ENCODE data around the gene TLN1. TPM values are rescaled to one million over a fixed set of nuclear protein-coding genes. Genes with fewer than 3 reads are reported as not detected.

Gene TLN1
- total and polyA plus RNA-seq, 2 of the 4 experiments (the other 2 are of a cell fraction): 228 to 346 TPM

- ChIA-PET POLR2A (ENCODE audit: unreplicated experiment) (interaction anchor here (0.6 to 1.6 kb wide), 3 partner anchors 8 to 44 kb away, joined by 3 read pairs; no protein-coding TSS in a partner anchor), CTCF (interaction anchor here (1.4 kb wide), 1 partner anchor 13 kb away, joined by 7 read pairs; no protein-coding TSS in a partner anchor)
- peaks cover 84% of the 10 kb centered on the region for H4K20me1 ChIP-seq (ENCODE audit: insufficient read depth, low read length)
- TF ChIP-seq MAFK (IDR thresholded peaks at IDR 0.05; ENCODE audit: low read depth, low read length) (no peak), MAZ (IDR thresholded peaks at IDR 0.05; ENCODE audit: borderline replicate concordance, low read depth, low read length) (no peak), SMC3 (IDR thresholded peaks at IDR 0.05; ENCODE audit: low read depth, low read length) (no peak), CHD1 (IDR thresholded peaks at IDR 0.05; ENCODE audit: low read depth, low read length) (no peak), CEBPB (IDR thresholded peaks at IDR 0.05; ENCODE audit: low read depth, low read length) (no peak), NFE2L2 (IDR thresholded peaks at IDR 0.05; ENCODE audit: low read depth, low read length) (no peak), ELK1 (IDR thresholded peaks at IDR 0.05; ENCODE audit: borderline replicate concordance, low read depth, low read length) (no peak), RAD21 (IDR thresholded peaks at IDR 0.05; ENCODE audit: low read length) (no peak), MXI1 (IDR thresholded peaks at IDR 0.05; ENCODE audit: borderline replicate concordance, low read depth, low read length) (no peak), CTCF (conservative IDR thresholded peaks at IDR 0.05; ENCODE audit: low read depth, low read length) (no peak), USF2 (IDR thresholded peaks at IDR 0.05; ENCODE audit: low read depth, low read length) (no peak)
- peak overlapping the region; percentile 44 for H2BK5ac ChIP-seq (ENCODE audit: low read depth, low read length, poor library complexity, severe bottlenecking)
- H3K27ac ChIP-seq (ENCODE audit: insufficient read depth, low read length): 0 out of 2 replicates have a peak overlapping the region, but pooled peaks have one; percentile 33
- H3K9me1 ChIP-seq (ENCODE audit: insufficient read depth, low read length): peaks cover 59% of the 10 kb centered on the region
- H2AK9ac ChIP-seq (replicated peaks; ENCODE audit: low read depth, low read length, poor library complexity): no peak overlapping the region
- H3K4me1 ChIP-seq (ENCODE audit: control insufficient read depth, insufficient read depth, low read length): peaks cover 61% of the 10 kb centered on the region
- no TSS peak for BruUV-seq (replicated peaks)
- dilution Hi-C loops (cut with HindIII; ENCODE audit: low sequenced_read_pairs, unreplicated experiment) (no loop called here), in situ Hi-C loops (cut with MboI; ENCODE audit: low sequenced_read_pairs) (no loop called here), intact Hi-C loops (cut with micrococcal nuclease) (loop anchor here (10.0 kb wide), 1 partner anchor 79 kb away; the partner anchor contains the start of gene TESK1)
- no peak overlapping the region for H2BK15ac ChIP-seq (ENCODE audit: low read depth, low read length)
- H3K9ac ChIP-seq (ENCODE audit: low read depth, low read length): peak overlapping the region; percentile 36; the same call in 1 of the 2 replicates
- no peak for ATAC-seq (ENCODE audit: low read depth)
- H3K4ac ChIP-seq (ENCODE audit: low read depth, low read length): no peak overlapping the region
- H3K9me3 ChIP-seq (ENCODE audit: control insufficient read depth, insufficient read depth, low read length): no peaks in the 10 kb centered on the region
- no peak overlapping the region for H3K56ac ChIP-seq (ENCODE audit: extremely low read depth, insufficient read depth, low read length)
- H4K5ac ChIP-seq (ENCODE audit: low read depth, low read length): no peak overlapping the region
- WGBS, 2 experiments (ENCODE audit: extremely low coverage in 2 of 2, insufficient read length in 1 of 2): no CpG with 5 or more reads among the region's 2 CpGs
- no peak overlapping the region for H3K4me3 ChIP-seq (ENCODE audit: insufficient read depth, low read depth, low read length)
- H3K14ac ChIP-seq (replicated peaks; ENCODE audit: low read depth, low read length): no peak overlapping the region; the same call in 1 of the 2 replicates
- no peak overlapping the region for H2AK5ac ChIP-seq (ENCODE audit: low read depth, low read length)
- peak overlapping the region; percentile 10; the same call in 1 of the 2 replicates for H3K4me2 ChIP-seq (ENCODE audit: low read depth, low read length)
- H3K23ac ChIP-seq (ENCODE audit: low read depth, low read length): peak overlapping the region; percentile 10; the same call in 1 of the 2 replicates
- no peak overlapping the region for H2BK120ac ChIP-seq (ENCODE audit: low read depth, low read length)
- no peak overlapping the region for H4K8ac ChIP-seq (ENCODE audit: low read depth in 2 of 2, low read length in 2 of 2)
- no peaks in the 10 kb centered on the region for H3K27me3 ChIP-seq (ENCODE audit: control insufficient read depth, insufficient read depth, low read length)
- H2AFZ ChIP-seq (replicated peaks; ENCODE audit: low read length, poor library complexity): no peak overlapping the region
- DNase-seq: no peak
- no peak overlapping the region for H3K18ac ChIP-seq (ENCODE audit: low read depth, low read length)
- H4K91ac ChIP-seq (ENCODE audit: insufficient read depth, low read depth, low read length): no peak overlapping the region
- H2BK20ac ChIP-seq (ENCODE audit: low read depth, low read length): no peak overlapping the region
- H3K36me3 ChIP-seq (ENCODE audit: control insufficient read depth, insufficient read depth, low read length): peaks cover 65% of the 10 kb centered on the region
- H3K79me1 ChIP-seq (ENCODE audit: low read depth in 1 of 2, low read length in 2 of 2): peaks cover 13 to 82% of the 10 kb centered on the region in 2 experiments
These were observed 48.7 kb downstream of the TLN1 start for GRCh38 chr9:35683323-35683722.
